HEK293T (cell line): ENCODE measurements around the gene NEIL1.

Experiments
- ARNT ChIP-seq: fragments of 450-650 bp; IDR thresholded peaks from 2 replicates; pipeline ENCODE4 v1.6.1; 2017; ENCODE audit warnings: mild to moderate bottlenecking
- FOXA1 ChIP-seq: fragments of 450-650 bp; IDR thresholded peaks from 2 replicates; pipeline ENCODE4 v1.6.1; 2016; ENCODE audit warnings: mild to moderate bottlenecking
- FOXK2 ChIP-seq: fragments of 450-650 bp; IDR thresholded peaks from 2 replicates; pipeline ENCODE4 v1.6.1; 2016; ENCODE audit warnings: mild to moderate bottlenecking
- FOXM1 ChIP-seq: fragments of 450-650 bp; IDR thresholded peaks from 2 replicates; pipeline ENCODE4 v1.6.1; 2017; ENCODE audit warnings: mild to moderate bottlenecking, borderline replicate concordance
- L3MBTL2 ChIP-seq: fragments of 450-650 bp; conservative IDR thresholded peaks from 2 replicates; pipeline ENCODE4 v1.6.1; 2016; ENCODE audit warnings: mild to moderate bottlenecking
- SUZ12 ChIP-seq: fragments of 450-650 bp; IDR thresholded peaks from 2 replicates; pipeline ENCODE4 v1.6.1; 2016; ENCODE audit warnings: mild to moderate bottlenecking
- ZNF384 ChIP-seq: fragments of 450-650 bp; IDR thresholded peaks from 2 replicates; pipeline ENCODE4 v1.6.1; 2016

DNA sequence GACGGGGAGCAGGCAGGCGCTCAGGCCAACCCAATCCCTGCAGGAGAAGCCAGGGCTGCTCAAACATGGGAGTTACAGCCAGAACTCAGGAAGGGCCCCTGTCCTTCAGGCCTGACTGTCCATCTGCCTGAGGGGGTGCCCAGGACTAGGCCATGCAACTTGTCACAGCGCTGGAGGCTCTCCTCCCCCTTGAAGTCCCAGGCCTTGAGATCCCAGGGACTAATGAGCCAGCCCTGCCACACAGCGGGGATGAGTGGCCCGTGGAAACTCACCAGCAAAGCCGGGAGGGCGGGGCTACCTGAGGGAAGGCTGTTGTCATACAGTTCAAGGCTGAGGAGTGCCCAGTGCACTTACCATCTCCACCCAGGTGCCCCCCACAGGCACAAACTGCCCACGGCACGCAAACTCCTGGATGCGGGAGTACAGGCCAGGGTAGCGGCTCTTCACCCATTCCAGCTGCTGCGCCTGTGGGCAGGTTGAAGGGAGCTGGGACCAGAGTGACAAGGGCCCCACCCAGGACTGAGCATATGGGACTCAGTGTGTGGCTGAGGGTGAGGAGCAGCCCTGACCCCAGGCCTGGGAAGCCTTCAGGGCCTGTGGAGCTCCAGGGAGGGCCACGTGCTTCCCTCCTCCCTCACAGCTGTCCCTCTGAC, 15.3 kb downstream of the NEIL1 start:
- TF ChIP-seq L3MBTL2 (no peak), FOXK2 (no peak), FOXA1 (no peak), SUZ12 (no peak), FOXM1 (no peak), ZNF384 (no peak), ARNT (no peak)
